HG03457 (cell line): ENCODE results near the gene SLC25A48.
"Not testable (repeated sequence)": the region's sequence is repeated elsewhere in the genome, so short reads cannot be mapped to it uniquely, and the experiment has no call there.

Experiments
- ATAC-seq: cut with Tn5 transposase; IDR thresholded peaks from one replicate; pipeline ENCODE4 v1.9.1; 2021; ENCODE audit warnings: moderate number of reproducible peaks; ENCODE audit not compliant: unreplicated experiment

SLC25A48 gene

DNA sequence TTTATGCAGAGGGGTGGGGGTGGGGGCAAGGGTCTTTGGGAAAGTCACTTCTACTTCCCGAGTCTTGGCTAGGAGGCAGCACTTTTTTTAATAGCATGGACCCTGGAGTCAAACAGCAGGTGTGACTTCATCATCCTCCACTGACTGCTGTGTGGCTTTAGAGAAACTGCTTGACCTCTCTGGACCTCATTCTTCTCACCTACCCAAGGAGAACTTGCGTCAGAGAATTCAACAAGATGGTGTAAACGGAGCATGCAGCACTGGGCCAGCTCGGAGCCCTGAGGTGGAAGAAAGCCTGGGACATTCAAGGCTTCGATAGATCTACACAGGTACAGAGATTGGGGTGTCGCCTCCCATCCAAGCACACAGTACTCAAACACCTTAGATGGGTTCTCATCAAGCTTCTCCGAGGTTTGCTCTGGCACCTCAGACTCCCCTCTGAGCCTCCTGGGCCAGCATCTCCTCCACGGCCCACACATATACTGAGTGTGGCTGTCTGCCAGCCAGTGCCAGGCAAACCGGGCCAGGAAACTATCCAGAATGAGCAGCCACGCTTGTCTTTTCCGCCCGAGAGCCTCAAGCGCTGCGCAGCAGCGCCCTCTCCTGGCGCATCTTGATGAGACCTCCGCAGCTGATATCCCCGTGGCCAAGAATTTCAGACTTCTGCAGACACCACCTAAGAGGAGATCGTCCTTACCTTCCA lies 4.6 kb upstream of the SLC25A48 start:
- ATAC-seq: no peak

- no peak for ATAC-seq
Measured at GRCh38 chr5:135830384-135830700, 4.1 kb upstream of the SLC25A48 start.

DNA sequence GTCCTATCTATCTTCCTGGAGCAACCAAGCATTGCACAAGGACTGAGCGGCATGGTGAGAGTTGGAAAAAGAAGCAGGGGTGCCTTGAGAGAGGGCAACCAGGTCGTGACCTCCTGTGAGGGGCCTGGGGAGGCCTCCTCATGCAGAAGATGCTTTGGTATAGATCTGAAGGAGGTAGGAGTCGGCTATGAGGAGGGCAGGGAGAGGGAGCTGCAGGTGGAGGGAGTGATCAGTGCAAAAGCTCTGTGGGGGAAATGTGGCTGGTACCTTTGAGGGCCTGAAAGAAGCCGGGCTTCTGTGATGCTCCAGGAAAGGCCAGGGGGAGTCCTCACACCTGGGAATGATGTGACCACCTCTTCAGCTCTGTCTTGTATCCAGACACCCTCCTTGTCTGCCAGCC lies 3.6 kb upstream of the SLC25A48 start:
- ATAC-seq: no peak

GRCh38 chr5:135831439-135831838 lies 3.0 kb upstream of the SLC25A48 start:
- ATAC-seq: no peak

DNA sequence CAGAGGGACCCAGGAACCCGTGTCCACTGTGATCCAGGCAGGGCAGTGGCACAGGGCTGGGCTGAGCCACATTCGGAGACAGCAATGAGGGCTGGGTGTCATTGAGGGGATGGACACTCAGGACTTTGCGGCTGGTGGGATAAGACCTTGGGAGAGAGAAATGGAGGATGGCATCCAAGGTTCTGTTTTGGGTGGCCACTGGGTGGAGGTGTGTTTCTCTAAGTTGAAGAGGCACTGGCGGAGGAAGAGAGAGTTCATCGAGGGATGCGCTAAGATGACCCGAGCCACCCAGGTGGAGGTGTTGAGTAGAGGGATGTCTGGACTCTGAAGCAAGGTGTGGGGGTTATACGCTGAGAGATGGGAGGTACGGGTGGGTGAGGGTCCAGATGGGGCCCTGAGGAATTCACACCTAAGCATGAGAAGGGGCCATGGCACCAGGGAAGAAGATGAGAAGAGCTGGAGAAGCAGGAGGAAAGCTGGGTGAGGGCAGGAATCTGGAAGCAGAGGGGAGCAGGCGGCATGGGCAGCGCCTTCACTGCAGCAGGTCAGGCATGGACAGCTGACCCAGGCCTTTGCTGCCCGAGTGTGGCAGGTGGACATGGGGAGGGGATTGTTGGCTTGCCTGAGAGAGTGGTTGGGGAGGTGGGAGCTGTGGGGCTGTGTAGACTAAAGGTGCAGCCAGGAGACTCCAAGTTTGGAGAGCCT lies 2.5 kb upstream of the SLC25A48 start:
- no peak for ATAC-seq

GRCh38 chr5:135832941-135833920 lies 1.2 kb upstream of the SLC25A48 start:
- ATAC-seq: no peak

DNA sequence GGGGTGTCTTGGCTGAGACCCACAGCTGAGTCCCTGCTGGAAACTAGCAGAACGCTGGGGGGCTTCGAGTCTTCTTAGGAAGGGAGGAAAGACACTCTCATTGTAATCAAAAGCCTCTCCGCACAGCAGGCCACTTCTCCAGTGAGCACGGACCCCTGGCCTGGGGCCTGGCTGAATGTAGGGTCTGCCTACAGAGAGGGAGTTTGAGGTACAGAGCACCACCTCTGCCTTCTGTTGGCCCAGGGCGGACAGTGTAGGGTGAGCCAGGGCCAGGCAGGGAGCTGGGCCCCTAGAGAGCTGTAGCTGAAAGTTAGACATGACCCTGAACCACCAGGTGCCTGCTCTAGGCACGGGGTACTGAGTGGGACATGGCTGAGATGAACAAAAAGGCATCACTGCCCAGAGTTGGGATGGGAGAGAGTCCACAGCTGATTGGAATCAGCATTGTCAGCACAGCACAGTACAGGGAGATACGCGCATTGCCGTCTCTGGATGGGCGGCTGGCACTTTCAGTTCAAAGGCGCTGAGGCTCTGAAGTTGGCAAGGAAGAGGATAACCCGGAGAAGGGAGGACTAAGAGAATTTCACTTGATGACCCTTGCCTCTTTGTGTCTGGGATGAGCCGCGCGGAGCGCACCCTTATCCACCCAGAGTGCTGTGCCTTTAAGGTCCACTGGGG lies 363 bp upstream of the SLC25A48 start:
- no peak for ATAC-seq

GRCh38 chr5:135835766-135836165 lies 1.3 kb downstream of the SLC25A48 start:
- ATAC-seq: no peak

DNA sequence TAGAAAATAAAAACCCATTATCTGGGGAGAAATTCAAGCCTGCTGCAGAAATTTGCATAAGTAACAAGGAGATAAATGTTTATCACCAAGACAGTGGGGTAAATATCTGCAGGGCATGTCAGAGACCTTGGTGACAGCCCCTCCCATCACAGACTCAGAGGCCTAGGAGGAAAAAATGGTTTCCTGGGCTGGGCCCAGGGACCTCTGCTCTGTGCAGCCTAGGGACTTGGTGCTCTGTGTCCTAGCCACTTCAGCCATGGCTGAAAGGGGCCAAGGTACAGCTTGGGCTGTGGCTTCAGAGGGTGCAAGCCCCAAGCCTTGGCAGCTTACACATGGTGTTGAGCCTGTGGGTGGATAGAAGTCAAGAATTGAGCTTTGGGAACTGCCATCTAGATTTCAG lies 3.9 kb downstream of the SLC25A48 start:
- ATAC-seq: not testable (repeated sequence)

DNA sequence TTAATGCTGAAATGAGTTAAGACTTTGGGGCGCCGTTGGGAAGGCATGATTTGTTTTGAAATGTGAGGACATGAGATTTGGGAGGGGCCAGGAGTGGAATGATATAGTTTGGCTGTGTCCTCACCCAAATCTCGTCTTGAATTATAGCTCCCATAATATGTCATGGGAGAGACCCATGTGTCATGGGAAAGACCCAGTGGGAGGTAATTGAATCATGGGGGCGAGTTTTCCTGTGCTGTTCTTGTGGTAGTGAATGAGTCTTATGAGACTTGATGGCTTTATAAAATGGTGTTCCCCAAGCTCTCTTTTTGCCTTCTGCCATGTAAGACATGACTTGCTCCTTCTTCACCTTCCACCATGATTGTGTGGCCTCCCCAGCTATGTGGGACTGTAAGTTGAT lies 5.1 kb downstream of the SLC25A48 start:
- ATAC-seq: no peak

GRCh38 chr5:135840959-135841358 lies 6.5 kb downstream of the SLC25A48 start:
- ATAC-seq: no peak

DNA sequence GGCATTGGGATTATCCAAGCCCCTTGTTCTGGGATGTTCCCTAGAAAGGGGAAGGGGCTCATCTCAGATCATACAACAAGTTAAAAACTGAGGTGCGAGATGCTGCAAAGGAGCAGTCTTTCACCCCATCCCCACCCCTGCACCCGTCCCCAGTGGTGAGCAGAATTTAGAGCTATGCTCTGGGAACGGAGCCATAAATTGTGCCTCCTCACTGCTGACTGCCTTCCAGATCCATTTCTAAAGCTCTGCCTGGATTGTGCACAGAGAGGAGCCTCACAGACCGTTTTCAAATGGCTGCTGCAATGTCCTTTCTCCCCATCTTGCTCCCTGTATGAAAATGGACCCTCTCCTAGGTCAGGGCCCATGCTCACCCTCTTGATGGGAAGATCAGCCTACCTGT lies 8.3 kb downstream of the SLC25A48 start:
- ATAC-seq: no peak

DNA sequence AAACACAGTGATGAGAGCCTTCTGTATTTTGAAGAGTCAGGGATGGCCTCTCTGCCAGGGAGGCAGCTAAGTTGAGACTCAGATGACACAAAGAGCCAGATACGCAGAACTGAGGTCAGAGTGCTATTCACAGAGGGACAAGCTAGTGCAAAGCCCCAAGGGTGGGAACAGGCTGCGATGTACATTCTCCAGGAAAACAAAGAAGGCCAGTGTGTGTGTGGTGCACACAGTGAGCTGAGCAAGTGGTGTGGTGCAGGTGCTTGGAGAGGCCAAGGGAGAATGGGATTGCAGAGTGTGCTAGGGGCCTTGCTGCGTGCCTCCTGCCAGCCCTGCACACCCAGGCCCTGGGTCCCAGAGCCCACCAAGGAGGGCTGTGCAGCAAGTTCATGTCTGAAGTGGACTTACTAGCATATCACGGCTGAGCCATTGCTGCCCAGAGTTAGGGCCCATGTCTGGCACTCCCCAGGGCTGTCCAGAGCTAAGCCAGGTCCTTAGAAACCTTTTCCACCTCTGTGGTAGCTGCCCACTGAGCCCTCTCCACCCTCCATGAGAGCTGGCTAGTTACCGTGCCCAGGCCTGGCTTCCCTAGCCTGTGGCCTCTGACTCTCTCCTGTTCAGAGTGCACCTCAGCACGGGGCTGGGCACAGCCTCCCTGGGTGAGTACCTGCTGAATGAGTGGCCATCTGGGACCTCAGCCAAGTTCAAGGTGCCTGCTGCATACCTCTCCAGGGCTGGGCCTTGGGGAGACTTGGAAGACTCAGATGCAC lies 9.3 kb downstream of the SLC25A48 start:
- no peak for ATAC-seq

- ATAC-seq: no peak
Measured at GRCh38 chr5:135846311-135846710, 11.8 kb downstream of the SLC25A48 start.

GRCh38 chr5:135847976-135848375 lies 13.5 kb downstream of the SLC25A48 start:
- ATAC-seq: no peak

DNA sequence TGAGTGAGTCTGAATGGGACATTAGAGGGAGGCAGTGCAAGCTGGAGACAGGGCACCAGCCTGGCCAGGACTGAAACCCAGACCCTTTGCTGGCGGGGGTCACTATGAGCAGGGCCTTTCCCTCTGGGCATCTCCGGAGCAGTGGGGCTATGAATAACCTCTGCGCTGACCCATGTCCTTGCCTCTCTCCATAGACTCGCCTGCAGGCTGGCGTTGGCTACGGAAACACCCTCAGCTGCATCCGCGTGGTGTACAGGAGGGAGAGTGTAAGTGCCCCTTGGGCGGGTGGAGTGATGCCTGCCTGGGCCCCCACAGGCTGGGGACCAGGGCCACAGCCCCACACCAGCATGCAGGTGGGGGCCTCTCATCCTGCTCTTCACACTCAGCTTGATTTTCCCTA lies 15.8 kb downstream of the SLC25A48 start:
- no peak for ATAC-seq

DNA sequence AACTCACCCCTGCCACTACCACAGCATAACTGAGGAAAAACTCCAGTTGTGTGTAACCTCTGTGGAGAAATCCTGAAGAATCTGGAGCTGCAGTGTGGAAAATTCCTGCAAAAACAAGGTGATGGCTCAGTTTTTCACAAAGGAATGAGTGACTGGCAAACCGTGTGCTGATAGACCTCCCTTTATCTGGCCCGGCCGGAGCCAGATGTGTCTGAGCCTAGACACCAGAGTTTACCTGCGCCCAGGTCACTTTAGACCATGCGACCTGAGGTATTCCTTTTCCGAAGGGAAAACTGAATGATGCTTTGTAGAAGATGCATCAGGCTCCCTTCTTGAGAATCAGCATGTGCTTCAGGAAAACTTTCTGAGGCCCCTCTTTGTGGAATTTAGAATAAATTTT lies 16.2 kb downstream of the SLC25A48 start:
- no peak for ATAC-seq

DNA sequence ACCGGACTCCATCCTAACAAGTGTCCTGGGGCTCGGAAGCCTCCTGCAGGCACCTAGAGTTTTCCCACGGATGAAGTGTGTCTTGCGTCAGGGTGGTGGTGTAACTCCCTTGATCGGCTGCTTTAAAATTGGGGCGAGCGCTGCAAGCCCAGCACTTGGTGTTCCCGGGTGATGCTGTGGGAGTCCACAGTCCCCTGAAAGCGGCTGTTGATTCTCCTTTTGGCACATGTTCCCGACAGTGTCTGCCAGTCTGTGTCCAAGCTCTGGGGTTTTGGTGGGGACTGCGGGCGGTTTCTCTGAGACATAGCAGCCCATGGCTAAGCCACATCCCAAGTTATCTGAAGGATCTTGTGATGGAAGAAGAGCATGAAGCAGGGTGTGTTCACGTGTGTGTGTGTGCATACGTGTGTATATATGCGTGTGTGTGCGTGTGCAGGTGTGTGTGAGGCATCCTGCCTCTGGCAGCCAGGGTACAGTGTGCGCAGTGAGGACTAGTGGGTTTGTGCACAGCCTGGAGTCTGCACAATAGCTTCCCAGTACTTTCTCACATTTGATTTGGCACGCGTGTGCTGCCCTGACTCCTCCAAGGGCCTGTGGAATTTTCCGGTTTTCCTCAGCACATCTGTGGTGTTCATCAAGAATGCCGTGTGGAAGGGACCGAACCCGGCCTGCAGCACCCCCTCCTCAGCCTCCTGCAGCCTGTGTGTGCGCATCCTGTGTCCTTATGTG lies 16.9 kb downstream of the SLC25A48 start:
- ATAC-seq: no peak

DNA sequence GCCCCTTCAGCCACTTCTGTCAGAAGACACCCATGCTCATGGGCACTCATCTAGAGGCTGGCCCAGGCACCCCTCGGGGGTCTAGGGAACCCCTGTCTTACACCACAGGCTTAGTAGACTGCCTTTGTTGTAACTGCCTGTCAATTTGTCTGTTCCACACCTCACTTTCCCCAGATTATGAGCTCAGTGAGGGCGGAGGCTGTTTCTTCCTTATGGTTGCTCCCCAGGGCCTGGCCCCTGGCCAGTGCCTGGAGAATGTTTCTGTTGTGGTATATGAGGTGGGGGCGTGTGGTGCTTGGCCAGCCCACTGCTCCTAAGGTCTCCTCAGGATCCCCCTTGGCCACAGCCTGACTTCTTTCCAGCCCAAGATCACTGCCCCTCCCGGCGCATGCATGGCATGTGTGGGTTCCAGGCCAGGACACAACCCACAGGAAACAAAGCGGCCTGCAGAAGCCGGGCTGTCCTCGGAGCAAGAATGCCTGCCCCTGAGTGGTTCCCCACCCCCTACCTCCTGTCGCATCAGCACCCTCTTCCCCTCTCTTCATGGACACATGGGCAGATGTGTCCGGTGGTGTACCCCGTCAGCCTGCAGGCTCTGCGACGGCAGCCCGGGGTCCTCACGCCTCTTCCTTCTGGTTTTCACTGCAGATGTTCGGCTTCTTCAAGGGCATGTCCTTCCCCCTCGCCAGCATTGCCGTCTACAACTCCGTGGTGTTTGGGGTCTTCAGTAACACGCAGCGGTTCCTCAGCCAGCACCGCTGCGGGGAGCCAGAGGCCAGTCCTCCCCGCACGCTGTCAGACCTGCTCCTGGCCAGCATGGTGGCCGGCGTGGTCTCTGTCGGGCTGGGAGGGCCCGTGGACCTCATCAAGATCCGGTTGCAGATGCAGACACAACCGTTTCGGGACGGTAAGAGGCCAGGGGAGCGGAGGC lies 17.7 kb downstream of the SLC25A48 start:
- no peak for ATAC-seq
